VCaP (cell line): Measurements from ENCODE around the gene KCNQ2.
A peak's percentile ranks its signal among the peaks of the same experiment; 100 is the strongest.

Experiments
- H3K27ac ChIP-seq: fragments of 450-650 bp; 2 replicates; pipeline ENCODE4 v1.5.1; 2017
- CTCF ChIP-seq: fragments of 450-650 bp; conservative IDR thresholded peaks from 2 replicates; pipeline ENCODE4 v1.5.1; 2017; ENCODE audit warnings: mild to moderate bottlenecking, moderate library complexity

Gene KCNQ2

GRCh38 chr20:63413963-63414684 lies 58.3 kb downstream of the KCNQ2 start:
- TF ChIP-seq CTCF = no peak
- no peak overlapping the region for H3K27ac ChIP-seq

- no peak overlapping the region for H3K27ac ChIP-seq
- no peak for TF ChIP-seq CTCF
These were observed 59.1 kb downstream of the KCNQ2 start for GRCh38 chr20:63413323-63413722.

GRCh38 chr20:63412889-63413288 lies 59.6 kb downstream of the KCNQ2 start:
- H3K27ac ChIP-seq = no peak overlapping the region
- TF ChIP-seq CTCF = no peak

GRCh38 chr20:63411898-63412631 lies 60.4 kb downstream of the KCNQ2 start:
- peak overlapping the region; percentile 24 for H3K27ac ChIP-seq
- no peak for TF ChIP-seq CTCF

- TF ChIP-seq CTCF = no peak
- H3K27ac ChIP-seq = peak overlapping the region; percentile 24
These were observed 61.1 kb downstream of the KCNQ2 start for GRCh38 chr20:63411151-63411897.

GRCh38 chr20:63409834-63410435 lies 62.5 kb downstream of the KCNQ2 start:
- H3K27ac ChIP-seq = no peak overlapping the region
- no peak for TF ChIP-seq CTCF
